ENCODE results near the gene KCTD11. TPM values are rescaled to one million over a fixed set of nuclear protein-coding genes. Genes with fewer than 3 reads are reported as not detected.

Gene KCTD11
- total RNA-seq, 1 experiment from 2014 or later = 5.3 TPM

DNA sequence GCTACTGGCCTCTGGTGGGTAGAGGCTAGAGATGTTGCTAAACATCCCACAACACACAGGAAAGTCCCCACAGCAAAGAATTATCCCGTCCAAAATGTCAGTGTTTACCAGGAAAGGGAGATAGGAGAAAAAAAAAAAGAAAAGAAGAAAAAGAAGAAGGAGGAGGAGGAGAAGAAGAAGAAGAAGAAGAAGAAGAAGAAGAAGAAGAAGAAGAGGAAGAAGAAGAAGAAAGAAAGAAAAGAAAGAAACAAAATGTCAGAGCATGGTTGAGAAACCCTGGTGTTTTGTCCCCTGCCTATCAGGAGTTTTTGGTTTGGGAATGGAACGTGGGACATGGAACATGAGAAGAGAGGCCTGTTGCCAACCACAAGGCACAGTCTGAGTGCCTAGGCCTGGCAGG lies 5.4 kb downstream of the KCTD11 start:
- Mint-ChIP-seq H3K4me3 (no peak overlapping the region), H3K9me3 (no peaks in the 10 kb centered on the region), H3K27ac (no peak overlapping the region), H3K4me1 (peaks cover 21 to 23% of the 10 kb centered on the region in 2 experiments), H3K27me3 (ENCODE audit: low read depth) (peaks cover 11% of the 10 kb centered on the region), H3K36me3 (ENCODE audit: insufficient read depth in 1 of 3, low read depth in 3 of 3) (no peaks in the 10 kb centered on the region)
- Histone ChIP-seq H2AFZ (ENCODE audit: low read length) (no peak overlapping the region), H3K4ac (ENCODE audit: low read depth, low read length) (no peak overlapping the region), H3K9ac (ENCODE audit: extremely low read depth, insufficient read length, low read length) (no peak overlapping the region), H4K8ac (replicated peaks; ENCODE audit: insufficient read length, low read depth, low read length) (no peak overlapping the region), H3T11ph (ENCODE audit: low read length) (no peak overlapping the region), H3K18ac (ENCODE audit: insufficient read length, low read depth, low read length) (no peak overlapping the region), H3K27me3 (ENCODE audit: insufficient read depth, low read length) (no peaks in the 10 kb centered on the region), H2BK120ac (ENCODE audit: low read depth, low read length, poor library complexity, severe bottlenecking) (no peak overlapping the region), H2BK12ac (ENCODE audit: insufficient read length, low read depth, low read length) (no peak overlapping the region), H3K56ac (ENCODE audit: insufficient read length, low read depth, low read length) (no peak overlapping the region), H3K4me2 (ENCODE audit: insufficient read depth, insufficient read length, low read length) (no peak overlapping the region), H2BK20ac (ENCODE audit: low read depth, low read length, poor library complexity, severe bottlenecking) (no peak overlapping the region), H3K79me1 (ENCODE audit: insufficient read depth, low read depth, low read length, poor library complexity, severe bottlenecking) (no peaks in the 10 kb centered on the region), H4K91ac (ENCODE audit: insufficient read length, low read depth, low read length) (no peak overlapping the region), H3K79me2 (ENCODE audit: insufficient read depth, low read length) (no peaks in the 10 kb centered on the region; the same call in 1 of the 2 replicates), H3K27ac (ENCODE audit: insufficient read length, low read depth, low read length) (no peak overlapping the region), H2AK5ac (ENCODE audit: insufficient read length, low read length) (no peak overlapping the region), H3K23ac (ENCODE audit: insufficient read length, low read depth, low read length) (no peak overlapping the region), H3K4me1 (ENCODE audit: insufficient read depth, low read length) (no peaks in the 10 kb centered on the region), H4K5ac (ENCODE audit: insufficient read length, low read depth, low read length) (no peak overlapping the region), H3K14ac (ENCODE audit: insufficient read depth, low read length) (no peak overlapping the region), H3K9me3 (ENCODE audit: control insufficient read depth, low read depth, low read length) (no peaks in the 10 kb centered on the region), H3K23me2 (ENCODE audit: insufficient read length, low read depth, low read length, poor library complexity, severe bottlenecking) (no peaks in the 10 kb centered on the region), H2BK5ac (ENCODE audit: insufficient read length, low read length) (no peak overlapping the region), H2BK15ac (ENCODE audit: low read depth, low read length) (no peak overlapping the region), H4K20me1 (ENCODE audit: control insufficient read depth, insufficient read depth, insufficient read length) (no peaks in the 10 kb centered on the region)
- no CpG with 5 or more reads among the region's 2 CpGs for WGBS (ENCODE audit: extremely low coverage, insufficient read length, low lambda C conversion rate)
- TF ChIP-seq, protein P1, sequence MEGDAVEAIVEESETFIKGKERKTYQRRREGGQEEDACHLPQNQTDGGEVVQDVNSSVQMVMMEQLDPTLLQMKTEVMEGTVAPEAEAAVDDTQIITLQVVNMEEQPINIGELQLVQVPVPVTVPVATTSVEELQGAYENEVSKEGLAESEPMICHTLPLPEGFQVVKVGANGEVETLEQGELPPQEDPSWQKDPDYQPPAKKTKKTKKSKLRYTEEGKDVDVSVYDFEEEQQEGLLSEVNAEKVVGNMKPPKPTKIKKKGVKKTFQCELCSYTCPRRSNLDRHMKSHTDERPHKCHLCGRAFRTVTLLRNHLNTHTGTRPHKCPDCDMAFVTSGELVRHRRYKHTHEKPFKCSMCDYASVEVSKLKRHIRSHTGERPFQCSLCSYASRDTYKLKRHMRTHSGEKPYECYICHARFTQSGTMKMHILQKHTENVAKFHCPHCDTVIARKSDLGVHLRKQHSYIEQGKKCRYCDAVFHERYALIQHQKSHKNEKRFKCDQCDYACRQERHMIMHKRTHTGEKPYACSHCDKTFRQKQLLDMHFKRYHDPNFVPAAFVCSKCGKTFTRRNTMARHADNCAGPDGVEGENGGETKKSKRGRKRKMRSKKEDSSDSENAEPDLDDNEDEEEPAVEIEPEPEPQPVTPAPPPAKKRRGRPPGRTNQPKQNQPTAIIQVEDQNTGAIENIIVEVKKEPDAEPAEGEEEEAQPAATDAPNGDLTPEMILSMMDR (conservative IDR thresholded peaks at IDR 0.05) = no peak
- no peak for DNase-seq

All from H9 (cell line).